Activated CD4-positive, alpha-beta T cell treated with anti-CD3 and anti-CD28 coated beads, Interleukin-2, amount 50 U/mL, for 4 hours (primary cell): ENCODE results near the gene FAM13A.
"Not testable (repeated sequence)": the region's sequence is repeated elsewhere in the genome, so short reads cannot be mapped to it uniquely, and the experiment has no call there.

ENCODE experiments used
- DNase-seq, 2 experiments: peaks; one replicate each; pipeline ENCODE4 v3.0.0-alpha.2; 2020

The FAM13A gene

GRCh38 chr4:89039730-89040338 lies 17.2 kb downstream of the FAM13A start:
- DNase-seq, result no peak

- DNase-seq, result no peak
Observed at GRCh38 chr4:89036535-89036934, 20.4 kb downstream of the FAM13A start.

GRCh38 chr4:89031272-89031671 lies 25.7 kb downstream of the FAM13A start:
- DNase-seq, result no peak

GRCh38 chr4:89029591-89029990 lies 27.4 kb downstream of the FAM13A start:
- DNase-seq, result no peak

- DNase-seq, result no peak
Observed at GRCh38 chr4:89026542-89026941, 30.4 kb downstream of the FAM13A start.

- peak; percentile 36 to 39 for DNase-seq
Observed at GRCh38 chr4:89024051-89024675, 32.8 kb downstream of the FAM13A start.

GRCh38 chr4:89023140-89023539 lies 33.8 kb downstream of the FAM13A start:
- no peak for DNase-seq

GRCh38 chr4:89022426-89023128 lies 34.4 kb downstream of the FAM13A start:
- no peak for DNase-seq

GRCh38 chr4:89021684-89022083 lies 35.3 kb downstream of the FAM13A start:
- DNase-seq, result no peak

GRCh38 chr4:89021062-89021461 lies 35.9 kb downstream of the FAM13A start:
- DNase-seq, result no peak

- not testable (repeated sequence) for DNase-seq
Observed at GRCh38 chr4:89014897-89015296, 42.1 kb downstream of the FAM13A start.

GRCh38 chr4:89009761-89010369 lies 47.1 kb downstream of the FAM13A start:
- no peak for DNase-seq

- no peak for DNase-seq
Observed at GRCh38 chr4:89009115-89009514, 47.9 kb downstream of the FAM13A start.

GRCh38 chr4:89008166-89008565 lies 48.8 kb downstream of the FAM13A start:
- DNase-seq, result no peak

- no peak for DNase-seq
Observed at GRCh38 chr4:89007338-89007939, 49.5 kb downstream of the FAM13A start.

- DNase-seq, result no peak
Observed at GRCh38 chr4:89006307-89006706, 50.7 kb downstream of the FAM13A start.

- DNase-seq, result not testable (repeated sequence)
Observed at GRCh38 chr4:89005066-89005465, 51.9 kb downstream of the FAM13A start.

- DNase-seq, result no peak
Observed at GRCh38 chr4:89001647-89002445, 55.1 kb downstream of the FAM13A start.

GRCh38 chr4:89000844-89001360 lies 56.1 kb downstream of the FAM13A start:
- no peak for DNase-seq

- no peak for DNase-seq
Observed at GRCh38 chr4:89000382-89000781, 56.6 kb downstream of the FAM13A start.

- DNase-seq, result no peak
Observed at GRCh38 chr4:88999392-88999930, 57.5 kb downstream of the FAM13A start.

- no peak for DNase-seq
Observed at GRCh38 chr4:88998891-88999290, 58.1 kb downstream of the FAM13A start.
